NB4 (cell line): ENCODE measurements around the gene TLR7.

Experiments used
- DNase-seq: peaks from one replicate; pipeline ENCODE4 v3.0.0; 2010; ENCODE audit warnings: low read depth
- H3K4me3 ChIP-seq: one replicate; pipeline ENCODE4 v1.5.1; 2011; ENCODE audit warnings: mild to moderate bottlenecking, low read depth, low read length, moderate library complexity
- CTCF ChIP-seq: IDR thresholded peaks from one replicate; pipeline ENCODE4 v1.5.1; 2012; ENCODE audit warnings: low read depth, low read length
- MAX ChIP-seq: IDR thresholded peaks from 2 replicates; pipeline ENCODE4 v1.6.1; 2011; ENCODE audit warnings: low read depth, low read length
- MYC ChIP-seq: IDR thresholded peaks from 2 replicates; pipeline ENCODE4 v1.6.1; 2011; ENCODE audit warnings: low read depth, low read length
- POLR2A ChIP-seq: IDR thresholded peaks from 2 replicates; pipeline ENCODE4 v1.6.1; 2011; ENCODE audit warnings: mild to moderate bottlenecking; ENCODE audit not compliant: insufficient read length; ENCODE audit errors: extremely low read depth

Gene TLR7

GRCh38 chrX:12866451-12867377, at the start of gene TLR7:
Gene TLR7 (plus strand): TSS chrX:12867072. CDS start chrX:12867579, 507 bp downstream.
- no peak for DNase-seq
- no peak within 1 kb of the TSS for H3K4me3 ChIP-seq
- TF ChIP-seq CTCF (no peak), POLR2A (no peak), MAX (no peak), MYC (no peak)

GRCh38 chrX:12817528-12817927, 49.3 kb upstream of the TLR7 start:
- no peak for TF ChIP-seq POLR2A
- TF ChIP-seq MAX: no peak
- no peak for TF ChIP-seq CTCF
- TF ChIP-seq MYC: no peak
- no peak overlapping the region for H3K4me3 ChIP-seq

GRCh38 chrX:12819222-12819621, 47.6 kb upstream of the TLR7 start:
- no peak for TF ChIP-seq CTCF
- TF ChIP-seq MAX: no peak
- no peak for TF ChIP-seq MYC
- no peak for TF ChIP-seq POLR2A
- DNase-seq: no peak
- H3K4me3 ChIP-seq: no peak overlapping the region

More at GRCh38 chrX:12817528-12817927, 49.3 kb upstream of the TLR7 start:
- DNase-seq: no peak

GRCh38 chrX:12820737-12821136, 46.1 kb upstream of the TLR7 start:
- TF ChIP-seq MAX (no peak), MYC (no peak), CTCF (no peak), POLR2A (no peak)
- DNase-seq: no peak
- no peak overlapping the region for H3K4me3 ChIP-seq

- DNase-seq: no peak
- TF ChIP-seq POLR2A (no peak), MAX (no peak), MYC (no peak), CTCF (no peak)
- no peak overlapping the region for H3K4me3 ChIP-seq
These were observed 41.9 kb upstream of the TLR7 start for GRCh38 chrX:12824944-12825343.
